ENCODE results near the gene FOXD3. TPM values are rescaled to one million over a fixed set of nuclear protein-coding genes. Genes with fewer than 3 reads are reported as not detected.

Gene FOXD3
- total RNA-seq, 2 donors from 2014 or later: 0.82 to 2.9 TPM

DNA sequence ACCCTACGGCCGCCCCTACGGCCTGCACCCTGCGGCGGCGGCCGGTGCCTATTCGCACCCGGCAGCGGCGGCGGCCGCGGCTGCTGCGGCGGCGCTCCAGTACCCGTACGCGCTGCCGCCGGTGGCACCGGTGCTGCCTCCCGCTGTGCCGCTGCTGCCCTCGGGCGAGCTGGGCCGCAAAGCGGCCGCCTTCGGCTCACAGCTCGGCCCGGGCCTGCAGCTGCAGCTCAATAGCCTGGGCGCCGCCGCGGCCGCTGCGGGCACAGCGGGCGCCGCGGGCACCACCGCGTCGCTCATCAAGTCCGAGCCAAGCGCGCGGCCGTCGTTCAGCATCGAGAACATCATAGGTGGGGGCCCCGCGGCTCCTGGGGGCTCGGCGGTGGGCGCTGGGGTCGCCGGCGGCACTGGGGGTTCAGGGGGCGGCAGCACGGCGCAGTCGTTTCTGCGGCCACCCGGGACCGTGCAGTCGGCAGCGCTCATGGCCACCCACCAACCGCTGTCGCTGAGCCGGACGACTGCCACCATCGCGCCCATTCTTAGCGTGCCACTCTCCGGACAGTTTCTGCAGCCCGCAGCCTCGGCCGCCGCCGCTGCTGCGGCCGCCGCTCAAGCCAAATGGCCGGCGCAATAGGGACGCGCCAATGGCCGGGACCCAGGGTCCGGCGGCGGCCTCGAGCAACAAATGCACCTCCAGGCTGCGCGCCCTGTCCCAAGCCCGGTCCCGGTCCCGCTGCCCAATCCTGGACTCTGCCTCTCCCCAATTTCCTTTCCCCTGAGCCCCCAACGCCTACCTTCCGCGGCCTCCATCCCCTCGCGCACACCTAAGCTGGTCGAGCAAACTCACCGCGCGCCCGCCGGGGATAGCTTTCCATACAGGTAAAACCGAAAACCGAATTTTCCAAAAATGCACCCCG is 1.8 kb downstream of the FOXD3 start:
- Histone ChIP-seq H3K4me1 (replicated peaks) (peaks cover 4% of the 10 kb centered on the region), H3K27ac (no peak overlapping the region)

DNA sequence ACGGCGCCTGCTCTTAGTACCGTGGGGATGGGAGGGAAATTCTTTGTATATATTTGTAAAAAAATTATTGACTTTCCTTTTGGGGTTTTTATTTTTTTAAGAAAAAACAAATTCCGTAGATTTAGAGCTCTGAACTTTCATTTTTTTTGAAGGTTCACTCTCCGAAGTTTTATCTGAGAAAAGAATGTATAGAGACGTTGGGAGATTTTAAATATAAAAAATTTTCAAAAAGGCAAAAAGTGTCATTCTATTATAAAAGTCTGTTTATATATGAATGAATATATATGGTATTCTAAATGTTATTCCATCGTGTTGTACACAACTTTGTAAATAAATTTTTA is 2.4 kb downstream of the FOXD3 start:
- Histone ChIP-seq H3K27me3 (replicated peaks; ENCODE audit: insufficient read depth) (peaks cover 71% of the 10 kb centered on the region), H3K4me3 (no peak overlapping the region), H3K36me3 (no peaks in the 10 kb centered on the region), H3K9me3 (no peaks in the 10 kb centered on the region), H3K27ac (no peak overlapping the region), H3K4me1 (replicated peaks) (peaks cover 4% of the 10 kb centered on the region)
- intact Hi-C loops (cut with DNase I): no loop called here
- DNase-seq (ENCODE audit: low spot score): no peak
- TF ChIP-seq POLR2A (IDR thresholded peaks at IDR 0.05) (no peak), POLR2AphosphoS5 (IDR thresholded peaks at IDR 0.05) (no peak)
- TF ChIP-seq, protein P1, sequence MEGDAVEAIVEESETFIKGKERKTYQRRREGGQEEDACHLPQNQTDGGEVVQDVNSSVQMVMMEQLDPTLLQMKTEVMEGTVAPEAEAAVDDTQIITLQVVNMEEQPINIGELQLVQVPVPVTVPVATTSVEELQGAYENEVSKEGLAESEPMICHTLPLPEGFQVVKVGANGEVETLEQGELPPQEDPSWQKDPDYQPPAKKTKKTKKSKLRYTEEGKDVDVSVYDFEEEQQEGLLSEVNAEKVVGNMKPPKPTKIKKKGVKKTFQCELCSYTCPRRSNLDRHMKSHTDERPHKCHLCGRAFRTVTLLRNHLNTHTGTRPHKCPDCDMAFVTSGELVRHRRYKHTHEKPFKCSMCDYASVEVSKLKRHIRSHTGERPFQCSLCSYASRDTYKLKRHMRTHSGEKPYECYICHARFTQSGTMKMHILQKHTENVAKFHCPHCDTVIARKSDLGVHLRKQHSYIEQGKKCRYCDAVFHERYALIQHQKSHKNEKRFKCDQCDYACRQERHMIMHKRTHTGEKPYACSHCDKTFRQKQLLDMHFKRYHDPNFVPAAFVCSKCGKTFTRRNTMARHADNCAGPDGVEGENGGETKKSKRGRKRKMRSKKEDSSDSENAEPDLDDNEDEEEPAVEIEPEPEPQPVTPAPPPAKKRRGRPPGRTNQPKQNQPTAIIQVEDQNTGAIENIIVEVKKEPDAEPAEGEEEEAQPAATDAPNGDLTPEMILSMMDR (IDR thresholded peaks at IDR 0.05): no peak
- 17% methylated on average over 7 of the region's 7 CpGs for WGBS

More for the DNA sequence above, 1.8 kb downstream of the FOXD3 start:
- TF ChIP-seq, protein P1 (IDR thresholded peaks at IDR 0.05): no peak
- no peak for TF ChIP-seq POLR2AphosphoS5 (IDR thresholded peaks at IDR 0.05)
- TF ChIP-seq POLR2A (IDR thresholded peaks at IDR 0.05): no peak
- Histone ChIP-seq H3K9me3 (no peaks in the 10 kb centered on the region), H3K36me3 (no peaks in the 10 kb centered on the region), H3K27me3 (replicated peaks; ENCODE audit: insufficient read depth) (peaks cover 78% of the 10 kb centered on the region), H3K4me3 (peak overlapping the region in 1 of 2 donors; percentile 32)
- DNase-seq (ENCODE audit: low spot score): no peak
- intact Hi-C loops (cut with DNase I): no loop called here
- WGBS: 7% methylated on average over 94 of the region's 114 CpGs

DNA sequence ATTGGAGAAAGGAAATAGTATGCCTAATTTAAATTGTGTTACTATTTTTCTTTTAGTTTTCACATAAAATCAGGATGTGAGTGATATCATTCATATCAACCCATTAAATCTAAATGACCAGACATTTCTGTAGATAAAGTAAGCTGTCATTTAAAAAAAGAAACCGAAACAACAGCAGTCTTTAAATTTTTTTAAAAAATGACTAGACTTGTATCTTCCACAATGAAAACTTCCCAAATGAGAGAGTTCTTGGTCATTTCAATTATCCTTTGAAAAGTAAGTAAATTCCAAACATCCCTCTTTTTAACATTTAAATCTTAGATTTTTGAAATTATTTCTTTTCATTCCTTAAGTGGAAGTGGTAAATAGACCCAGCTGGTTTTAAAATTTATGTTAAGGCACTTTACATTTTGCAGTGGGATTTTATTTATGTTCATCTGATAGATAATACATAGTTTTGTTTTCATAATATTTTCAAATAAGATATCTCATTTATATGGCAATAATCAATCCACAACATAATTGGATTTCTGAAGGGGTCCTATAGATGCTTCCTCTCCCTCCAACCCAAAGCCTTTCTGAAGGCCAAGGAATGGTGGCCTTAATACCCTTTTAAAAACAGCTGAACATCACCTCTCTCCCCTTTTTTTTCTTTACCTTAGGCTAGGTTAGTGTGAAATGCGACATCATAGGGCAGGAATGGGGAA is 3.1 kb downstream of the FOXD3 start:
- TF ChIP-seq POLR2AphosphoS5 (IDR thresholded peaks at IDR 0.05) (no peak), POLR2A (IDR thresholded peaks at IDR 0.05) (no peak)
- TF ChIP-seq, protein P1 (IDR thresholded peaks at IDR 0.05): no peak
- peaks cover 4% of the 10 kb centered on the region for H3K4me1 ChIP-seq (replicated peaks)
- no peak for DNase-seq (ENCODE audit: low spot score)
- H3K4me3 ChIP-seq: no peak overlapping the region
- peaks cover 65% of the 10 kb centered on the region for H3K27me3 ChIP-seq (replicated peaks; ENCODE audit: insufficient read depth)
- no peak overlapping the region for H3K27ac ChIP-seq
- 16% methylated on average over 2 of the region's 2 CpGs for WGBS
- intact Hi-C loops (cut with DNase I): no loop called here
- no peaks in the 10 kb centered on the region for H3K36me3 ChIP-seq
- no peaks in the 10 kb centered on the region for H3K9me3 ChIP-seq

DNA sequence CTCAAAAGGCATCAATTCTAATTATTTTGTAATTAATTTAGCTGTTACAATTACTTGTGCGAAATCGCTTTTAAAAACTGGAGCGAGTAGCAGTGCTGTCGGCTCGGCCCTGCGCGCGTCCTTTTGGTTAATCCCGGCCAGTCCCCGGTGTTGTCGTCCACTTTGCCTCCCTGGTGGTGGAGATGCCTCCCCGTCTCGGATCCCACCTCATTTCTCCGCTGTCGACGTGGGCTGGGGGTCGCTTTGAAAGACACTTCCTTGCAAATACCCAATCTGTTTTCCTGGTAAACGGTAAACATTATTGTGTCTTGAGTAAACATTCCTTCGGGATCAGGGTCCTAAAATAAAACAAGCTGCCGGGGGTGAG is 3.7 kb downstream of the FOXD3 start:
- Histone ChIP-seq H3K27me3 (replicated peaks; ENCODE audit: insufficient read depth) (peaks cover 58% of the 10 kb centered on the region), H3K27ac (no peak overlapping the region), H3K9me3 (no peaks in the 10 kb centered on the region), H3K4me3 (no peak overlapping the region), H3K4me1 (replicated peaks) (peaks cover 4% of the 10 kb centered on the region), H3K36me3 (no peaks in the 10 kb centered on the region)
- WGBS: 11% methylated on average over 20 of the region's 20 CpGs
- intact Hi-C loops (cut with DNase I): no loop called here
- no peak for DNase-seq (ENCODE audit: low spot score)
- no peak for TF ChIP-seq POLR2AphosphoS5 (IDR thresholded peaks at IDR 0.05)
- TF ChIP-seq, protein P1 (IDR thresholded peaks at IDR 0.05): no peak
- no peak for TF ChIP-seq POLR2A (IDR thresholded peaks at IDR 0.05)

Measured in prostate gland (tissue), 2 donors.